K562 (cell line): ENCODE results near the gene TBC1D2. TPM values are rescaled to one million over a fixed set of nuclear protein-coding genes. Genes with fewer than 3 reads are reported as not detected.
A peak's percentile ranks its signal among the peaks of the same experiment; 100 is the strongest.

Experiments
- CBFB ChIP-seq: sonication (generic); formaldehyde crosslinking; IDR thresholded peaks from 2 replicates; pipeline ENCODE4 v1.4.0; 2020; ENCODE audit warnings: mild to moderate bottlenecking, missing genetic modification reagents
- CTBP1 ChIP-seq: fragments of 450-650 bp; IDR thresholded peaks from 2 replicates; pipeline ENCODE4 v1.6.1; 2016; ENCODE audit warnings: borderline replicate concordance
- ETV6 ChIP-seq, 3 experiments: fragments of 150-350 bp in 1 of 3; sonication (generic) in 1 of 3; formaldehyde crosslinking in 1 of 3; IDR thresholded peaks; 2 replicates each; pipeline versions ENCODE4 v1.6.1 to v1.8.0; 2014 to 2022; ENCODE audit warnings: borderline replicate concordance in 2 of 3, low read depth in 2 of 3, antibody characterized with exemption in 1 of 3, low read length in 1 of 3, mild to moderate bottlenecking in 1 of 3, missing genetic modification reagents in 1 of 3
- HNRNPUL1 ChIP-seq: fragments of 200-400 bp; formaldehyde crosslinking; IDR thresholded peaks from 2 replicates; pipeline ENCODE4 v1.6.1; 2017; ENCODE audit warnings: low read length
- LARP7 ChIP-seq: fragments of 450-650 bp; IDR thresholded peaks from 2 replicates; pipeline ENCODE4 v1.6.1; 2016
- MTF1 ChIP-seq: fragments of 250-450 bp; sonication (Bioruptor Pico); IDR thresholded peaks from 2 replicates; pipeline ENCODE4 v1.9.0; 2021; ENCODE audit warnings: moderate library complexity, mild to moderate bottlenecking, inconsistent platforms, borderline replicate concordance
- NFE2L1 ChIP-seq: fragments of 450-650 bp; IDR thresholded peaks from 2 replicates; pipeline ENCODE4 v1.6.1; 2016; ENCODE audit warnings: missing genetic modification characterization, low read depth, mild to moderate bottlenecking, missing compliant biosample characterization, moderate library complexity, borderline replicate concordance
- NR2C2 ChIP-seq, 2 experiments: fragments of 200-800 bp in 1 of 2; sonication (Bioruptor generic) in 1 of 2; sonication (generic) in 1 of 2; formaldehyde crosslinking in 1 of 2; IDR thresholded peaks; 2 replicates each; pipeline versions ENCODE4 v1.6.1 to v1.8.0; 2016 to 2022; ENCODE audit warnings: mild to moderate bottlenecking in 1 of 2, missing compliant biosample characterization in 1 of 2, missing genetic modification characterization in 1 of 2, missing genetic modification reagents in 1 of 2
- POLR3A ChIP-seq: IDR thresholded peaks from 2 replicates; pipeline ENCODE4 v1.6.1; 2011; ENCODE audit warnings: borderline replicate concordance, mild to moderate bottlenecking, moderate library complexity; ENCODE audit not compliant: insufficient read length, insufficient read depth; ENCODE audit errors: extremely low read depth
- RAD21 ChIP-seq, 2 experiments: fragments of 250-450 bp in 1 of 2; fragments of 450-650 bp in 1 of 2; sonication (Bioruptor Pico) in 1 of 2; formaldehyde crosslinking in 1 of 2; IDR thresholded peaks in 1 of 2; conservative IDR thresholded peaks in 1 of 2; 2 replicates each; pipeline versions ENCODE4 v1.4.0 to v1.8.0; 2020 to 2022; ENCODE audit warnings: mild to moderate bottlenecking in 2 of 2, moderate library complexity in 1 of 2
- RBM17 ChIP-seq: fragments of 200-400 bp; formaldehyde crosslinking; IDR thresholded peaks from 2 replicates; pipeline ENCODE4 v1.6.1; 2017; ENCODE audit warnings: low read depth, mild to moderate bottlenecking, low read length, borderline replicate concordance
- SRSF7 ChIP-seq: fragments of 200-400 bp; formaldehyde crosslinking; optimal IDR thresholded peaks from 2 replicates; pipeline ENCODE3; 2017; ENCODE audit warnings: mild to moderate bottlenecking, low read depth, low read length
- YBX1 ChIP-seq: fragments of 450-650 bp; IDR thresholded peaks from 2 replicates; pipeline ENCODE4 v1.7.1; 2016; ENCODE audit warnings: mild to moderate bottlenecking
- ZBED1 ChIP-seq: IDR thresholded peaks from 2 replicates; pipeline ENCODE4 v1.6.1; 2014
- ZFP36 ChIP-seq: fragments of 150-350 bp; IDR thresholded peaks from 2 replicates; pipeline ENCODE4 v1.6.1; 2018; ENCODE audit warnings: low read length, low read depth; ENCODE audit not compliant: partially characterized antibody
- ZNF57 ChIP-seq: fragments of 450-650 bp; formaldehyde crosslinking; IDR thresholded peaks from 2 replicates; pipeline ENCODE4 v1.4.0; 2020; ENCODE audit warnings: mild to moderate bottlenecking, moderate library complexity
- ZNF766 ChIP-seq: fragments of 200-800 bp; sonication (Bioruptor generic); conservative IDR thresholded peaks from 2 replicates; pipeline ENCODE4 v1.6.1; 2016; ENCODE audit warnings: missing genetic modification characterization, missing compliant biosample characterization
- ZNF77 ChIP-seq: fragments of 250-450 bp; sonication (Bioruptor Pico); IDR thresholded peaks from 2 replicates; pipeline ENCODE4 v1.5.0; 2020
- polyA plus RNA-seq, 8 experiments: library from polyadenylated mRNA; depleted of rRNA in 4 of 8; stranded (reverse) in 5 of 8; unstranded in 3 of 8; fragments of >200 nt; fragmentation: Nextera tagmentation in 2 of 8; fragmentation: Illumina TruSeq in 1 of 8; extraction: Ambion mirVana in 2 of 8; extraction: Trizol in 1 of 8; gene quantifications; 2 replicates each; pipeline versions ENCODE4 v1.2.1 to v1.2.3, GENCODE V29; 2011 to 2014; ENCODE audit warnings: inconsistent platforms in 1 of 8, missing spikeins in 1 of 8
- total RNA-seq, 7 experiments: library from RNA; depleted of rRNA in 6 of 7; stranded (reverse); fragments of >200 nt in 6 of 7; fragmentation: Illumina TruSeq in 2 of 7; extraction: Trizol in 2 of 7; gene quantifications; 2 replicates each; pipeline versions ENCODE4 v1.2.1 to v1.2.3, GENCODE V29; 2011 to 2021; ENCODE audit warnings: low replicate concordance in 1 of 7
- TF ChIP-seq, protein P1 (sequence below): IDR thresholded peaks from 2 replicates; pipeline ENCODE4 v1.6.1; 2011; ENCODE audit warnings: borderline replicate concordance, low read depth, mild to moderate bottlenecking, moderate library complexity, low read length; ENCODE audit not compliant: insufficient read depth, poor library complexity, severe bottlenecking
- TF ChIP-seq, protein P2 (sequence below): fragments of 450-650 bp; conservative IDR thresholded peaks from 2 replicates; pipeline ENCODE4 v1.6.1; 2016; ENCODE audit warnings: missing genetic modification characterization, low read depth, mild to moderate bottlenecking, control low read depth, missing compliant biosample characterization
- TF ChIP-seq, protein P3 (sequence below): fragments of 250-450 bp; sonication (Bioruptor Pico); IDR thresholded peaks from 2 replicates; pipeline ENCODE4 v1.5.1; 2021; ENCODE audit warnings: mild to moderate bottlenecking

The TBC1D2 gene
- total and polyA plus RNA-seq, 9 of the 15 experiments (the other 6 are each of a cell fraction or from before 2014, with no cell fraction given), result 0.10 to 7.0 (median 2.5) TPM

DNA sequence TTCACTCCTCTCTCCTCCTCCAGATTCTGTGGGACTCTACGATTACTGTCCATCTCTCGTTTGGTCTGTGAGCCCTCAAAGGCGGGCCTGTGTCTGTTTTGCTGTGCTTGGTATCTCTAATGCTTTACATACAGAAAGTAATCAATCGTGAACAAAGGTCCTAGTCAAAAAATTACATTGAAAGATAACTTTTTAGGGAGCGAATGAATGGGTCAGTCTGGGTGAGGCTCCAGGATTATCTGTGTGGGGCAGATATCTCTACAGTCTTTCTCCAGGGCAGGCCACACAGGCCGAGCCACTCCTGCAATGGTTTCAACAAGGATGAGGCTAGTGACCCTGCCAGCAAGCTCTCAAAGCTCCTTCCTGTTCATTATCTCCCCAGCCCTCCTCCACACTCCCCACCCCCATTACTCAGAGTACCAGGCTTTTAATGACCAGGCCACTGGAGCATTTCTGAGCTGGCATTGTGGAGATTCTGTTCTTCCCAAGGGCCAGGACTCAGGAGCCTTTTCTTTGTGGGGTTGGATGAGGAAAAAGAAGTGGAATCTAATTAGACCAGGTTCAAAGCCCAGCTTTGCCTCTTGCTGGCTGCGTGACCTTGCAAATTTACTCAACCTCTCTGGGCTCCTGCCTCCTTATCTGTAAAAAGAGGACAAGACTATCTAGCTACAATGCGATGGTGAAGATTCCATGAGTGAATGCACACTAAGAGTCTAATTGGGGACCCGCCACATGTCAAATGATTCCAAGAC is 73.2 kb downstream of the TBC1D2 start (continued):
- TF ChIP-seq, protein P1, sequence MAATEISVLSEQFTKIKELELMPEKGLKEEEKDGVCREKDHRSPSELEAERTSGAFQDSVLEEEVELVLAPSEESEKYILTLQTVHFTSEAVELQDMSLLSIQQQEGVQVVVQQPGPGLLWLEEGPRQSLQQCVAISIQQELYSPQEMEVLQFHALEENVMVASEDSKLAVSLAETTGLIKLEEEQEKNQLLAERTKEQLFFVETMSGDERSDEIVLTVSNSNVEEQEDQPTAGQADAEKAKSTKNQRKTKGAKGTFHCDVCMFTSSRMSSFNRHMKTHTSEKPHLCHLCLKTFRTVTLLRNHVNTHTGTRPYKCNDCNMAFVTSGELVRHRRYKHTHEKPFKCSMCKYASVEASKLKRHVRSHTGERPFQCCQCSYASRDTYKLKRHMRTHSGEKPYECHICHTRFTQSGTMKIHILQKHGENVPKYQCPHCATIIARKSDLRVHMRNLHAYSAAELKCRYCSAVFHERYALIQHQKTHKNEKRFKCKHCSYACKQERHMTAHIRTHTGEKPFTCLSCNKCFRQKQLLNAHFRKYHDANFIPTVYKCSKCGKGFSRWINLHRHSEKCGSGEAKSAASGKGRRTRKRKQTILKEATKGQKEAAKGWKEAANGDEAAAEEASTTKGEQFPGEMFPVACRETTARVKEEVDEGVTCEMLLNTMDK, result no peak
- peak; percentile 90 for TF ChIP-seq ZFP36
- TF ChIP-seq, protein P2, sequence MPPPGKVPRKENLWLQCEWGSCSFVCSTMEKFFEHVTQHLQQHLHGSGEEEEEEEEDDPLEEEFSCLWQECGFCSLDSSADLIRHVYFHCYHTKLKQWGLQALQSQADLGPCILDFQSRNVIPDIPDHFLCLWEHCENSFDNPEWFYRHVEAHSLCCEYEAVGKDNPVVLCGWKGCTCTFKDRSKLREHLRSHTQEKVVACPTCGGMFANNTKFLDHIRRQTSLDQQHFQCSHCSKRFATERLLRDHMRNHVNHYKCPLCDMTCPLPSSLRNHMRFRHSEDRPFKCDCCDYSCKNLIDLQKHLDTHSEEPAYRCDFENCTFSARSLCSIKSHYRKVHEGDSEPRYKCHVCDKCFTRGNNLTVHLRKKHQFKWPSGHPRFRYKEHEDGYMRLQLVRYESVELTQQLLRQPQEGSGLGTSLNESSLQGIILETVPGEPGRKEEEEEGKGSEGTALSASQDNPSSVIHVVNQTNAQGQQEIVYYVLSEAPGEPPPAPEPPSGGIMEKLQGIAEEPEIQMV, result no peak
- no peak for TF ChIP-seq ETV6 (IDR thresholded peaks at IDR 0.05; ENCODE audit: borderline replicate concordance in 1 of 2, low read depth in 2 of 2, low read length in 1 of 2)
- no peak for TF ChIP-seq ETV6 (CRISPR knock-in tag; IDR thresholded peaks at IDR 0.05; ENCODE audit: borderline replicate concordance)
- TF ChIP-seq LARP7, result no peak
- TF ChIP-seq POLR3A, result no peak
- TF ChIP-seq NR2C2 (CRISPR knock-in tag; IDR thresholded peaks at IDR 0.05), result no peak
- peak; percentile 55 for TF ChIP-seq NR2C2 (tag; IDR thresholded peaks at IDR 0.05)
- no peak for TF ChIP-seq ZBED1
- no peak for TF ChIP-seq ZNF77
- no peak for TF ChIP-seq NFE2L1 (tag)
- no peak for TF ChIP-seq ZNF57
- TF ChIP-seq YBX1, result no peak
- no peak for TF ChIP-seq RBM17
- no peak for TF ChIP-seq SRSF7
- TF ChIP-seq CTBP1, result peak; percentile 87
- no peak for TF ChIP-seq HNRNPUL1
- TF ChIP-seq CBFB (CRISPR knock-in tag), result no peak
- no peak; the same call in 1 of the 2 replicates for TF ChIP-seq ZNF766 (CRISPR knock-in tag)
- 0 out of 4 replicates have a peak, but pooled peaks of 1 of the 2 experiments have one; percentile 12 for TF ChIP-seq RAD21 (CRISPR knock-in tag; conservative IDR thresholded peaks at IDR 0.05 in 1 of 2, IDR thresholded peaks at IDR 0.05 in 1 of 2)
- TF ChIP-seq, protein P3, sequence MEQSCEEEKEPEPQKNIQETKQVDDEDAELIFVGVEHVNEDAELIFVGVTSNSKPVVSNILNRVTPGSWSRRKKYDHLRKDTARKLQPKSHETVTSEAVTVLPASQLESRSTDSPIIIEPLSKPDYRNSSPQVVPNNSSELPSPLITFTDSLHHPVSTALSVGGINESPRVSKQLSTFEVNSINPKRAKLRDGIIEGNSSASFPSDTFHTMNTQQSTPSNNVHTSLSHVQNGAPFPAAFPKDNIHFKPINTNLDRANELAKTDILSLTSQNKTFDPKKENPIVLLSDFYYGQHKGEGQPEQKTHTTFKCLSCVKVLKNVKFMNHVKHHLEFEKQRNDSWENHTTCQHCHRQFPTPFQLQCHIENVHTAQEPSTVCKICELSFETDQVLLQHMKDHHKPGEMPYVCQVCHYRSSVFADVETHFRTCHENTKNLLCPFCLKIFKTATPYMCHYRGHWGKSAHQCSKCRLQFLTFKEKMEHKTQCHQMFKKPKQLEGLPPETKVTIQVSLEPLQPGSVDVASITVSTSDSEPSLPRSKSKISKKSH (CRISPR knock-in tag), result no peak
- TF ChIP-seq MTF1 (CRISPR knock-in tag), result peak; percentile 48; the same call in 1 of the 2 replicates
